ENCODE data around the gene NLRP13. TPM values are rescaled to one million over a fixed set of nuclear protein-coding genes. Genes with fewer than 3 reads are reported as not detected.
"Not testable (repeated sequence)": the region's sequence is repeated elsewhere in the genome, so short reads cannot be mapped to it uniquely, and the experiment has no call there.

The NLRP13 gene
- total RNA-seq, 1 donor from 2014 or later: not detected

GRCh38 chr19:55959996-55960675 is 28.0 kb upstream of the NLRP13 start:
- no peak for DNase-seq (ENCODE audit: extremely low spot score in 2 of 2)
- H3K4me3 ChIP-seq: no peak overlapping the region
- intact Hi-C loops (cut with DNase I): no loop called here
- H3K27me3 ChIP-seq: no peaks in the 10 kb centered on the region
- TF ChIP-seq POLR2AphosphoS5 (IDR thresholded peaks at IDR 0.05; ENCODE audit: insufficient read depth in 1 of 2, low read depth in 1 of 2): no peak
- no peak for TF ChIP-seq CTCF (IDR thresholded peaks at IDR 0.05)
- no peak for TF ChIP-seq POLR2A (IDR thresholded peaks at IDR 0.05)
- H3K9me3 ChIP-seq: no peaks in the 10 kb centered on the region
- H3K4me1 ChIP-seq: no peaks in the 10 kb centered on the region
- no peaks in the 10 kb centered on the region for H3K36me3 ChIP-seq
- no peak overlapping the region for H3K27ac ChIP-seq

- Histone ChIP-seq H3K27ac (no peak overlapping the region), H3K4me3 (no peak overlapping the region), H3K4me1 (no peaks in the 10 kb centered on the region), H3K36me3 (no peaks in the 10 kb centered on the region), H3K9me3 (no peaks in the 10 kb centered on the region), H3K27me3 (no peaks in the 10 kb centered on the region)
- intact Hi-C loops (cut with DNase I): no loop called here
- TF ChIP-seq POLR2A (IDR thresholded peaks at IDR 0.05) (no peak), POLR2AphosphoS5 (IDR thresholded peaks at IDR 0.05; ENCODE audit: insufficient read depth in 1 of 2, low read depth in 1 of 2) (no peak), CTCF (IDR thresholded peaks at IDR 0.05) (no peak)
- DNase-seq (ENCODE audit: extremely low spot score in 2 of 2): no peak
Measured at GRCh38 chr19:55958356-55958755, 26.2 kb upstream of the NLRP13 start.

- Histone ChIP-seq H3K9me3 (no peaks in the 10 kb centered on the region), H3K36me3 (no peaks in the 10 kb centered on the region), H3K27ac (no peak overlapping the region), H3K4me1 (no peaks in the 10 kb centered on the region), H3K4me3 (no peak overlapping the region), H3K27me3 (no peaks in the 10 kb centered on the region)
- intact Hi-C loops (cut with DNase I): no loop called here
- DNase-seq (ENCODE audit: extremely low spot score in 2 of 2): no peak
- TF ChIP-seq CTCF (IDR thresholded peaks at IDR 0.05): no peak
Measured at GRCh38 chr19:55956431-55956830, 24.3 kb upstream of the NLRP13 start.

GRCh38 chr19:55950566-55950965 is 18.4 kb upstream of the NLRP13 start:
- H3K27ac ChIP-seq; H3K4me3 ChIP-seq; DNase-seq (ENCODE audit: extremely low spot score in 2 of 2); H3K36me3 ChIP-seq; H3K27me3 ChIP-seq; H3K4me1 ChIP-seq; intact Hi-C loops (cut with DNase I); H3K9me3 ChIP-seq: not testable (repeated sequence)

GRCh38 chr19:55947532-55947931 is 15.4 kb upstream of the NLRP13 start, which contains the start of gene NLRP8:
TSS of gene NLRP8 (plus strand) at chr19:55947832.
- no peak within 1 kb of the TSS for H3K27ac ChIP-seq
- no peaks in the 10 kb centered on the region for H3K9me3 ChIP-seq
- intact Hi-C loops (cut with DNase I): no loop called here
- H3K36me3 ChIP-seq: no peaks in the 10 kb centered on the region
- no peaks in the 10 kb centered on the region for H3K4me1 ChIP-seq
- no peak for DNase-seq (ENCODE audit: extremely low spot score in 2 of 2)
- no peaks in the 10 kb centered on the region for H3K27me3 ChIP-seq
- H3K4me3 ChIP-seq: no peak within 1 kb of the TSS
- TF ChIP-seq POLR2A (IDR thresholded peaks at IDR 0.05) (no peak), CTCF (IDR thresholded peaks at IDR 0.05) (no peak), POLR2AphosphoS5 (IDR thresholded peaks at IDR 0.05; ENCODE audit: insufficient read depth in 1 of 2, low read depth in 1 of 2) (no peak)

Measured in vagina (tissue), 2 donors.